Measurements from ENCODE around the gene PROM1. TPM values are rescaled to one million over a fixed set of nuclear protein-coding genes. Genes with fewer than 3 reads are reported as not detected.

Gene PROM1
- total and polyA plus RNA-seq, 2 of the 4 experiments (the other 2 are of a cell fraction) = not detected

DNA sequence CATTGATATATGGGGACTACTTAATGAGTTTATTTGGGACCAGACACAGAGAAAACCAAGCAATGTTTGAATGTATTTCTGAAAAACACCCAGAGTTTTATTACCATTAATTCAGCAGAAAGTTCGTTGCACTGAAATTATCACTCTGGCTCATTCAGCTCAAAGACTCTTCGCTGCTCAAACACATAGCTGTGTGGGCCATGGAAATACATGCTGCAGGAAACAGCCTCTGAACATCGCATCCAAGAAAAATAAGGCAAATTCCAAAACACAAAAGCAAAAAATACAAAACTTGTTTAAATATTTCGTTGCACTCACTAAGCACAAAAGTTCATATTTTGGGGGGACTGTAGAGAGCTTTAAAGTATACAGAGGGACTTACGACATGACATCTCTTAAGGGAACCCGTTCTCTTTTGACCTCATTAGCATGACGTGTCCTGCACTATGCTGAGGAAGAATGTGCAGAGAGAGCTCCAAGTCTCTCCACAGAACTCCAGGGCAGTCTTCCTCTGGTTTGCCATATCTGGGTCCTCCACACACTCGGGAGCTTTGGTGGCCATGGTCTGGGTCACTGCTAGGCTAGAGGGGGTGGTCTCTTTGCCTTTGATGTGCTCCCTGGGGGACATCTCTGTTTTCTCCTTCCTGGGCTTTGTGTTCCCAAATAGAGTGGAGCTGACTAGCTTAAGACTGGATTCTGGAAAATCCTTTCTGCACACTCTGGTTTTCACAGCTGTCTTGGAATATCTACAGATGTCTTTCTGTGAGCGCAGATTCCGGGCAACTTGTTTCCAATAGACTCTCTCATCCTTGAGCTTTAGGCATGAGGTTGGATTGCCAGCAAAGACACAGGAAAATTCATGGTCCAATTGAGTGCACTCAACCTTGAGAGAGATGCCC, 148.1 kb downstream of the PROM1 start:
- no peak overlapping the region for H3K4me3 ChIP-seq (ENCODE audit: insufficient read depth, low read depth, low read length)
- ChIA-PET CTCF (interaction anchor here (0.7 kb wide), 1 partner anchor 329 kb away, joined by 3 read pairs; no protein-coding TSS in a partner anchor), POLR2A (ENCODE audit: unreplicated experiment) (no interaction called here)
- H3K36me3 ChIP-seq (ENCODE audit: control insufficient read depth, insufficient read depth, low read length) = no peaks in the 10 kb centered on the region
- H3K9me1 ChIP-seq (ENCODE audit: insufficient read depth, low read length) = no peaks in the 10 kb centered on the region; the same call in 1 of the 2 replicates
- dilution Hi-C loops (cut with HindIII; ENCODE audit: low sequenced_read_pairs, unreplicated experiment) (no loop called here), in situ Hi-C loops (cut with MboI; ENCODE audit: low sequenced_read_pairs) (no loop called here), intact Hi-C loops (cut with micrococcal nuclease) (no loop called here)
- no peak overlapping the region for H3K23ac ChIP-seq (ENCODE audit: low read depth, low read length)
- no peak overlapping the region for H3K4me2 ChIP-seq (ENCODE audit: low read depth, low read length)
- no TSS peak for BruUV-seq (replicated peaks)
- peaks cover 31% of the 10 kb centered on the region for H3K27me3 ChIP-seq (ENCODE audit: control insufficient read depth, insufficient read depth, low read length)
- no peak overlapping the region for H3K27ac ChIP-seq (ENCODE audit: insufficient read depth, low read length)
- no peak overlapping the region for H4K5ac ChIP-seq (ENCODE audit: low read depth, low read length)
- no peak overlapping the region for H3K56ac ChIP-seq (ENCODE audit: extremely low read depth, insufficient read depth, low read length)
- H3K4me1 ChIP-seq (ENCODE audit: control insufficient read depth, insufficient read depth, low read length) = no peaks in the 10 kb centered on the region
- DNase-seq = peak; percentile 10
- no peaks in the 10 kb centered on the region for H4K20me1 ChIP-seq (ENCODE audit: insufficient read depth, low read length)
- H4K8ac ChIP-seq (ENCODE audit: low read depth in 2 of 2, low read length in 2 of 2) = no peak overlapping the region
- H2AK5ac ChIP-seq (ENCODE audit: low read depth, low read length) = no peak overlapping the region
- H2BK5ac ChIP-seq (ENCODE audit: low read depth, low read length, poor library complexity, severe bottlenecking) = no peak overlapping the region
- no peak overlapping the region for H3K18ac ChIP-seq (ENCODE audit: low read depth, low read length)
- no peak overlapping the region for H4K91ac ChIP-seq (ENCODE audit: insufficient read depth, low read depth, low read length)
- no peak overlapping the region for H3K9ac ChIP-seq (ENCODE audit: low read depth, low read length)
- no peaks in the 10 kb centered on the region for H3K79me1 ChIP-seq (ENCODE audit: low read depth in 1 of 2, low read length in 2 of 2)
- no CpG with 5 or more reads among the region's 10 CpGs for WGBS, 2 experiments (ENCODE audit: extremely low coverage in 2 of 2, insufficient read length in 1 of 2)
- no peak overlapping the region for H3K14ac ChIP-seq (replicated peaks; ENCODE audit: low read depth, low read length)
- no peak overlapping the region for H3K4ac ChIP-seq (ENCODE audit: low read depth, low read length)
- no peak overlapping the region for H2BK15ac ChIP-seq (ENCODE audit: low read depth, low read length)
- H2AK9ac ChIP-seq (replicated peaks; ENCODE audit: low read depth, low read length, poor library complexity) = no peak overlapping the region
- no peaks in the 10 kb centered on the region for H3K9me3 ChIP-seq (ENCODE audit: control insufficient read depth, insufficient read depth, low read length)
- no peak overlapping the region for H2AFZ ChIP-seq (replicated peaks; ENCODE audit: low read length, poor library complexity)
- H2BK120ac ChIP-seq (ENCODE audit: low read depth, low read length) = no peak overlapping the region
- ATAC-seq (ENCODE audit: low read depth) = no peak
- no peak for TF ChIP-seq CTCF (conservative IDR thresholded peaks at IDR 0.05; ENCODE audit: low read depth, low read length)
- no peak for TF ChIP-seq BHLHE40 (IDR thresholded peaks at IDR 0.05; ENCODE audit: low read depth, low read length)
- TF ChIP-seq MAFK (IDR thresholded peaks at IDR 0.05; ENCODE audit: low read depth, low read length) = no peak
- TF ChIP-seq SMC3 (IDR thresholded peaks at IDR 0.05; ENCODE audit: low read depth, low read length) = no peak
- TF ChIP-seq MXI1 (IDR thresholded peaks at IDR 0.05; ENCODE audit: borderline replicate concordance, low read depth, low read length) = no peak
- no peak for TF ChIP-seq RCOR1 (IDR thresholded peaks at IDR 0.05; ENCODE audit: insufficient replicate concordance, low read length)
- no peak for TF ChIP-seq RAD21 (IDR thresholded peaks at IDR 0.05; ENCODE audit: low read length)
- no peak for TF ChIP-seq CHD1 (IDR thresholded peaks at IDR 0.05; ENCODE audit: low read depth, low read length)
- H2BK20ac ChIP-seq (ENCODE audit: low read depth, low read length) = no peak overlapping the region
